Mucosa of rectum (tissue), 2 donors: ENCODE data around the gene YAF2.

Experiments
- H3K27ac ChIP-seq, 2 donors: one replicate each; pipeline ENCODE4 v1.7.0; 2013; ENCODE audit warnings: inconsistent platforms in 2 of 2, low read depth in 2 of 2, low read length in 2 of 2
- H3K27me3 ChIP-seq, 2 donors: one replicate each; pipeline ENCODE4 v1.7.0; 2013; ENCODE audit warnings: low read length in 2 of 2; ENCODE audit not compliant: control insufficient read depth in 2 of 2, insufficient read depth in 2 of 2
- H3K36me3 ChIP-seq, 2 donors: one replicate each; pipeline ENCODE4 v1.7.0; 2013; ENCODE audit warnings: low read length in 2 of 2; ENCODE audit not compliant: control insufficient read depth in 2 of 2, insufficient read depth in 2 of 2
- H3K4me1 ChIP-seq, 2 donors: one replicate each; pipeline ENCODE4 v1.7.0; 2013; ENCODE audit warnings: low read length in 2 of 2, mild to moderate bottlenecking in 1 of 2; ENCODE audit not compliant: control insufficient read depth in 2 of 2, insufficient read depth in 2 of 2
- H3K4me3 ChIP-seq, 2 donors: one replicate each; pipeline ENCODE4 v1.7.0; 2013; ENCODE audit warnings: low read length in 2 of 2
- H3K9ac ChIP-seq, 2 donors: one replicate each; pipeline ENCODE4 v1.7.0; 2013; ENCODE audit warnings: low read length in 2 of 2, low read depth in 1 of 2, mild to moderate bottlenecking in 1 of 2
- H3K9me3 ChIP-seq, 2 donors: one replicate each; pipeline ENCODE4 v1.7.0; 2013; ENCODE audit warnings: low read length in 2 of 2; ENCODE audit not compliant: control insufficient read depth in 2 of 2
- donor health status: healthy.
- donor health status: Normal muscosa, but diverticular disease.

YAF2 gene

DNA sequence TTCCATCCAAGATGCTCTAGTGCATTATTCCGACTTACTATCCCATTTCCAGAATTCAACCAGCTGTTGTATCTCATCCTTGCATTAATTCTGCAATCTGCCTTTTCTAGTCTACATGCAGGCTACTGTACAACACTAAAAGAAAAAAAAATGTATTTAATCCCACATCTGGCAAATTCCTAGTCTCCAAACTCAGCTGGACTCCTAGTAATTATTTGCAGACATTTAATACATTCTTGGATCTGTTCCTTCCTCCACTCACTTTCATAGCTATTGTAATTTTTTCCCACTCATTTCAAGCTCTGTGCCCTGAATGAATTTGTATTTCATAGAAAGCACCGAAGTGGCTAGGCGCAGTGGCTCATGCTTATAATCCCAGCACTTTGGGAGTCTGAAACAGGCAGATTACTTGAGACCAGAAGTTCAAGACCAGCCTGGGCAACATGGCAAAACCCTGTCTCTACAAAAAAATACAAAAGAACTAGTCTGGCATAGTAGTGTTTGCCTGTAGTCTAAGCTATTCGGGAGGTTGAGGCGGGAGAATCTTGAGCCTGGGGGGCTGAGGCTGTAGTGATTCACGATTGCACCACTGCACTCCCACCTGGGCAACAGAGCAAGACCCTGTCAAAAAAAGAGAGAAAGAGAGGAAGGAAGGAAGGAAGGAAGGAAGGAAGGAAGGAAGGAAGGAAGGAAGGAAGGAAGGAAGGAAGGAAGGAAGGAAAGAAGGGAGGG lies 39.5 kb upstream of the YAF2 start:
- Histone ChIP-seq H3K27me3 (no peaks in the 10 kb centered on the region), H3K27ac (no peak overlapping the region)

DNA sequence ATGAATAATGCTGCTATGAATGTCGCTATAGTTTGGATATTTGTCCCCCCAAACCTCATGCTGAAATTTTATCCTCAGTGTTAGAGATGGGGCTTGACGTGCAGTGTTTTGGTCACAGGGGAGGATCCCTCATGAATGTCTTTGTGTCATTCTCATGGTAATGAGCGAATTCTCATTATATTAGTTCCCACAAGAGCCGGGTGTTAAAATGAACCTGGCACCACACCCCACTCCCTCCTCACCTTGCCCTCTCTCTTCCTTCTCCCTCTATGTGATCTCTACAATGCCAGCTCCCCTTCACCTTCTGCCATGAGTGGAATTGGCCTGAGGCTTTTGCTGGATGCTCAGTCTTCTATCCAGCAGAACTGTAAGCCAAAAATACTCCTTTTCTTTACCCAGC lies 37.5 kb upstream of the YAF2 start:
- Histone ChIP-seq H3K27me3 (no peaks in the 10 kb centered on the region), H3K36me3 (no peaks in the 10 kb centered on the region), H3K4me1 (no peaks in the 10 kb centered on the region), H3K9me3 (no peaks in the 10 kb centered on the region), H3K9ac (no peak overlapping the region), H3K4me3 (no peak overlapping the region), H3K27ac (no peak overlapping the region)

More for the DNA sequence above, 39.5 kb upstream of the YAF2 start:
- Histone ChIP-seq H3K4me3 (no peak overlapping the region), H3K36me3 (no peaks in the 10 kb centered on the region), H3K9me3 (no peaks in the 10 kb centered on the region), H3K9ac (no peak overlapping the region), H3K4me1 (no peaks in the 10 kb centered on the region)

- no peak overlapping the region for H3K27ac ChIP-seq
- no peaks in the 10 kb centered on the region for H3K27me3 ChIP-seq
- no peak overlapping the region for H3K9ac ChIP-seq
- H3K36me3 ChIP-seq: no peaks in the 10 kb centered on the region
- no peaks in the 10 kb centered on the region for H3K9me3 ChIP-seq
- H3K4me3 ChIP-seq: no peak overlapping the region
- H3K4me1 ChIP-seq: no peaks in the 10 kb centered on the region
Measured at GRCh38 chr12:42273706-42274105, 35.7 kb upstream of the YAF2 start.

DNA sequence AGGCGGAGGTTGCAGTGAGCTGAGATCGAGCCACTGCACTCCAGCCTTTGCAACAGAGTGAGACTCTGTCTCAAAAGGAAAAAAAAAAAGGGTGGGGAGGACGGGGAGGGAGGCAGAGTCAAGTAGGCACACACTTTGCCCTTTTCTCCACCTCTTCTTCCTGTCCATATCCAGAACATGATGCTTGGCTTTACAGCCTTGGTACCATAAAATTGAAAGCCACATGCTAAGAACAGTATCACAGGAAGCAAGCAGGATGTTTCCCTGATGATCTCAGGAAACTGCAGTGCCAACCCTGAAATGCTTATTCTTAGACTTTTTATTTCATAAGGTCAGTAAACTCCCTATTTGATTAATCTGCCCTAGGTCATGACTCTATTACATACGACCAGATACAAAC lies 32.5 kb upstream of the YAF2 start:
- Histone ChIP-seq H3K4me1 (no peaks in the 10 kb centered on the region), H3K9me3 (no peaks in the 10 kb centered on the region), H3K36me3 (no peaks in the 10 kb centered on the region), H3K27me3 (no peaks in the 10 kb centered on the region), H3K9ac (no peak overlapping the region), H3K4me3 (no peak overlapping the region), H3K27ac (no peak overlapping the region)

GRCh38 chr12:42267413-42268190 lies 29.6 kb upstream of the YAF2 start:
- Histone ChIP-seq H3K9me3 (no peaks in the 10 kb centered on the region), H3K27ac (no peak overlapping the region), H3K36me3 (no peaks in the 10 kb centered on the region), H3K4me1 (no peaks in the 10 kb centered on the region), H3K9ac (no peak overlapping the region), H3K27me3 (no peaks in the 10 kb centered on the region), H3K4me3 (no peak overlapping the region)

DNA sequence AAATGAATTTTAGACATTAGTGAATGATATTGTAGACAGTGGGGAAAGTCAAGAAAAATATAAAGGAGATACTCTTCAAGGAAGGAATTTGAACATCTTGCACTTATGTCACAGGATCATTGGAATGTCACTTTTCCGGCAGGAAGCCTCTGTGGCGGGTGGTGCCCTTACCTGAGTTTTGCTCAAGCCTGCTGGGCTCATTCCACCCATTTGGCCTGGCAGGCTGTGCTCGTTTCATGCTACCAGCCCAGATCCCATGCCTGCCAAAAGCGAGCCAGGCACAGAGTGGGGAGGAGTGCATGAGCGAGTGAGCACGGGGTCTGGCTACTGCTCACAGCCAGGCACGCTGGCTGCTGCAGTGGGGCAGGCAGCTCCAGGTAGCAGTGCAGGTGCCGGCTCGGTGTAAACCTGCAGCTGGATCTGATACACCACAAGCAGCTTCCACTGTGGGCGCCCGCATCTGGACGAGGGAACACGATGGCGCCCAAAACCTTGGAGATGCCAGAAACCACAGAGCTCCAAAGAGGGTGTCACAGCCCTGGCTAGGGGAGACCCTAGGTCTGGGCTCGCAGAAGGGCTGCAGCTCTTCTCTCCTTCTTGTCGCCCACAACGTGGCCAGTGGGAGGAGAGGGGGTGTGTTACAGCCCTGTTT lies 28.7 kb upstream of the YAF2 start:
- Histone ChIP-seq H3K4me1 (no peaks in the 10 kb centered on the region), H3K36me3 (no peaks in the 10 kb centered on the region), H3K27me3 (no peaks in the 10 kb centered on the region), H3K9ac (no peak overlapping the region), H3K9me3 (no peaks in the 10 kb centered on the region), H3K4me3 (no peak overlapping the region), H3K27ac (no peak overlapping the region)

- no peak overlapping the region for H3K9ac ChIP-seq
- no peaks in the 10 kb centered on the region for H3K36me3 ChIP-seq
- no peaks in the 10 kb centered on the region for H3K9me3 ChIP-seq
- H3K27me3 ChIP-seq: no peaks in the 10 kb centered on the region
- no peak overlapping the region for H3K27ac ChIP-seq
- no peak overlapping the region for H3K4me3 ChIP-seq
- no peaks in the 10 kb centered on the region for H3K4me1 ChIP-seq
Measured at GRCh38 chr12:42262271-42262670, 24.2 kb upstream of the YAF2 start.

- Histone ChIP-seq H3K27ac (no peak overlapping the region), H3K9ac (no peak overlapping the region), H3K36me3 (no peaks in the 10 kb centered on the region), H3K9me3 (no peaks in the 10 kb centered on the region), H3K4me1 (no peaks in the 10 kb centered on the region), H3K4me3 (no peak overlapping the region), H3K27me3 (no peaks in the 10 kb centered on the region)
Measured at GRCh38 chr12:42261708-42262107, 23.7 kb upstream of the YAF2 start.

DNA sequence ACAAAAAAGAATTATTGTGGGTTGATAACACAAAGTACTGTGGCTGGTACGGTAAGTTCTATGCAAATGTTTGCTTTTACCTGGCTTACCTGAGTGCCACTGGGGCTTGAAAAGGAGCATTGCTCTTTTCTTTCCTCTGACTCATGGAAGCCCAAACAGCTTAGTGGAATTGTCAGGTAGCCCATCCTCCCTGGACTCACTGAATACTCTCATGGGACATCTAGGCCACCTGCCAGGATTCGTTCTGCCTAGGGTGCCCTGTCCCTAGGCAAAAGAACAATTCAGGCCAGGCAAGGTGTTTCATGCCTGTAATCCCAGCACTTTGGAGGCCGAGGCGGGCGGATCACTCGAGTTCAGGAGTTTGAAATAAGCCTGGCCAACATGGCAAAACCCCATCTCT lies 22.5 kb upstream of the YAF2 start:
- H3K36me3 ChIP-seq: no peaks in the 10 kb centered on the region
- no peaks in the 10 kb centered on the region for H3K9me3 ChIP-seq
- no peak overlapping the region for H3K9ac ChIP-seq
- no peak overlapping the region for H3K27ac ChIP-seq
- no peaks in the 10 kb centered on the region for H3K4me1 ChIP-seq
- no peaks in the 10 kb centered on the region for H3K27me3 ChIP-seq
- H3K4me3 ChIP-seq: no peak overlapping the region

DNA sequence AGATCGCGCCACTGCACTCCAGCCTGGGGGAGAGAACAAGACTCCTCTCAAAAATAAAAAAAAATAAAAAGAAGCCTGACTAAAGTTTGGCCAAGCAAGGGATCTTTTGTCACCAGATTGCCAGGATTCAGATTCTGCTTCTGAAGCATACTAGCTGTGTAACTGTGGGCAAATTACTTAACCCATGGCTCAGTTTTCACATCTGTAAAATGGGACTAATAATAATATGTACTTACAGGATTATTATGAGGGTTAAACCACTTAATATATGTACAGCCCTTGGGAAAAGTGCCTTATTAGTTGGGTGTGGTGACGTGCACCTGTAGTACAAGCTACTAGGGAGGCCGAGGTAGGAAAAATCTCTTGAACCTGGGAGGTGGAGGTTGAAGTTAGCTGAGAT lies 21.7 kb upstream of the YAF2 start:
- H3K27ac ChIP-seq: no peak overlapping the region
- H3K9me3 ChIP-seq: no peaks in the 10 kb centered on the region
- no peak overlapping the region for H3K4me3 ChIP-seq
- H3K4me1 ChIP-seq: no peaks in the 10 kb centered on the region
- H3K9ac ChIP-seq: no peak overlapping the region
- no peaks in the 10 kb centered on the region for H3K27me3 ChIP-seq
- no peaks in the 10 kb centered on the region for H3K36me3 ChIP-seq
